ENCODE measurements around the gene CD207. TPM values are rescaled to one million over a fixed set of nuclear protein-coding genes. Genes with fewer than 3 reads are reported as not detected.
"Not testable (repeated sequence)": the region's sequence is repeated elsewhere in the genome, so short reads cannot be mapped to it uniquely, and the experiment has no call there.

The CD207 gene
- total RNA-seq: 1 to 10 TPM in 2 of 4 donors, under 1 TPM in 1, not detected in 1; 0.26 to 2.9 (median 2.5) TPM

DNA sequence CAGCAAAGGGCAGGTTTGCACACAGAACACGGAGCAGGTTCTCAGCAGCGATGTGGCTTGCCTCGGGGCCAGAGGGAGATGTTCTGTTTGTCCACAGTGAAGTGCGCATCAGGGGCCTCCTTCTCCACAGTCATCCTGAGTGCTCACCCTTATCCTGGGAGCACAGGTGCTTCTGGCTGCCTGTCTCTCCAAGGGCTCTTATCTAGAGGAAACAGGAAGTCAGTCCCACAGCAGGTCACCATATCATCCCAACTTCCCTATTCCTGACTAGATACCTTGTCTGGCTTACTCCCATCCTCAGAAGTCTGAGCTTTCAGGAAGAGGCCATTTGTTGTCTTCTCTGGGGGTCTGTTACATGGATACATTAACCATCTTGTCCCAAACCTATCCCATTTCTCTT is at the start of gene CD207:
Gene CD207, minus strand, starts transcription at position 174 of the 400 bp plus-strand sequence. Its CDS starts 40 bp downstream, at position 134.
- no peak for TF ChIP-seq POLR2A (IDR thresholded peaks at IDR 0.05)
- TF ChIP-seq, protein P1, sequence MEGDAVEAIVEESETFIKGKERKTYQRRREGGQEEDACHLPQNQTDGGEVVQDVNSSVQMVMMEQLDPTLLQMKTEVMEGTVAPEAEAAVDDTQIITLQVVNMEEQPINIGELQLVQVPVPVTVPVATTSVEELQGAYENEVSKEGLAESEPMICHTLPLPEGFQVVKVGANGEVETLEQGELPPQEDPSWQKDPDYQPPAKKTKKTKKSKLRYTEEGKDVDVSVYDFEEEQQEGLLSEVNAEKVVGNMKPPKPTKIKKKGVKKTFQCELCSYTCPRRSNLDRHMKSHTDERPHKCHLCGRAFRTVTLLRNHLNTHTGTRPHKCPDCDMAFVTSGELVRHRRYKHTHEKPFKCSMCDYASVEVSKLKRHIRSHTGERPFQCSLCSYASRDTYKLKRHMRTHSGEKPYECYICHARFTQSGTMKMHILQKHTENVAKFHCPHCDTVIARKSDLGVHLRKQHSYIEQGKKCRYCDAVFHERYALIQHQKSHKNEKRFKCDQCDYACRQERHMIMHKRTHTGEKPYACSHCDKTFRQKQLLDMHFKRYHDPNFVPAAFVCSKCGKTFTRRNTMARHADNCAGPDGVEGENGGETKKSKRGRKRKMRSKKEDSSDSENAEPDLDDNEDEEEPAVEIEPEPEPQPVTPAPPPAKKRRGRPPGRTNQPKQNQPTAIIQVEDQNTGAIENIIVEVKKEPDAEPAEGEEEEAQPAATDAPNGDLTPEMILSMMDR (IDR thresholded peaks at IDR 0.05): no peak
- intact Hi-C loops (cut with DNase I; ENCODE audit: low total_unique reads): no loop called here
- Histone ChIP-seq H3K36me3 (no peaks in the 10 kb centered on the region), H3K4me3 (no peak within 1 kb of the TSS), H3K9me3 (no peaks in the 10 kb centered on the region), H3K4me1 (no peaks in the 10 kb centered on the region), H3K27ac (no peak within 1 kb of the TSS), H3K27me3 (no peaks in the 10 kb centered on the region)
- DNase-seq: no peak

DNA sequence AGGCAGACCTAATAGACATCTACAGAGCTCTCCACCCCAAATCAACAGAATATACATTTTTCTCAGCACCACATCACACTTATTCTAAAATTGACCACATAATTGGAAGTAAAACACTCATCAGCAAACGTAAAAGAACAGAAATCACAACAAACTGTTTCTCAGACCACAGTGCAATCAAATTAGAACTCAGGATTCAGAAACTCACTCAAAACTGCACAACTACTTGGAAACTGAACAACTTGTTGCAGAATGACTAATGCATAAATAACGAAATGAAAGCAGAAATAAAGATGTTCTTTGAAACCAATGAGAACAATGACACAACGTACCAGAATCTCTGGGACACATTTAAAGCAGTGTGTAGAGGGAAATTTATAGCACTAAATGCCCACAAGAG is 42.9 kb upstream of the CD207 start:
- H3K4me1 ChIP-seq; DNase-seq; H3K27ac ChIP-seq; H3K27me3 ChIP-seq; intact Hi-C loops (cut with DNase I; ENCODE audit: low total_unique reads); H3K4me3 ChIP-seq; H3K9me3 ChIP-seq; H3K36me3 ChIP-seq: not testable (repeated sequence)

DNA sequence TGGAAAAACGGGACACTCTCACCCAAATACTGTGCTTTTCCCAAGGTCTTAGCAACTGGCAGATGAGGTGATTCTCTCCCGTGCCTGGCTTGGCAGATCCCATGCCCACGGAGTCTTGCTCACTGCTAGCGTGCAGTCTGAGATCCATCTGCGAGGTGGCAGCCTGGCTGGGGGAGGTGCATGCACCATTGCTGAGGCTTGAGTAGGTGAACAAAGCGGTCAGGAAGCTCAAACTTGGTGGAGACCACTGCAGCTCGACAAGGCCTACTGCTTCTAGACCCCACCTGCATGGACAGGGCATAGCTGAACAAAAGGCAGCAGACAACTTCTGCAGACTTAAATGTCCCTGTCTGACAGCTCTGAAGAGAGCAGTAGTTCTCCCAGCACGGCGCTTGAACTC is 40.5 kb upstream of the CD207 start:
- H3K9me3 ChIP-seq; H3K36me3 ChIP-seq; H3K27ac ChIP-seq; intact Hi-C loops (cut with DNase I; ENCODE audit: low total_unique reads); H3K4me1 ChIP-seq; H3K27me3 ChIP-seq; DNase-seq; H3K4me3 ChIP-seq: not testable (repeated sequence)

DNA sequence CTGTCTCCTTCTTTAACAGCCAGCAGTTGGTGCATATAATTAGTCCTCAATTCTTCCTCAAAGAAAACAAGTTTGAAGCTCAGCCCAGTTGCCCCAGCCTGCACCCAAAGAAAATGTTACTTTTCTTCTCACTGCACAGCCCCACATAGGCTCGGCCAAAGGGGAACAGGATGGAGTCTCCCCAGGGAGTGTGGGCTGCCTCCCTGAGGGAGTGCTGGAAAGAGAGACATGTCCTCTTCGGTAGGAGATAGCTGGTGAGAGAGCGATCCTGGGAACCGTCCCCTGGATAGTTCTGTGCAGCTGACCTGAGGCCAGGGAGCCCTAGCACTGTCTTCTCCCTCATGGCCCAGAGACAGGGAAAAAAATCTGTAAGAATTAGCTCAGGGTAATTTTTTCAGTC is 37.9 kb upstream of the CD207 start:
- no peaks in the 10 kb centered on the region for H3K27me3 ChIP-seq

DNA sequence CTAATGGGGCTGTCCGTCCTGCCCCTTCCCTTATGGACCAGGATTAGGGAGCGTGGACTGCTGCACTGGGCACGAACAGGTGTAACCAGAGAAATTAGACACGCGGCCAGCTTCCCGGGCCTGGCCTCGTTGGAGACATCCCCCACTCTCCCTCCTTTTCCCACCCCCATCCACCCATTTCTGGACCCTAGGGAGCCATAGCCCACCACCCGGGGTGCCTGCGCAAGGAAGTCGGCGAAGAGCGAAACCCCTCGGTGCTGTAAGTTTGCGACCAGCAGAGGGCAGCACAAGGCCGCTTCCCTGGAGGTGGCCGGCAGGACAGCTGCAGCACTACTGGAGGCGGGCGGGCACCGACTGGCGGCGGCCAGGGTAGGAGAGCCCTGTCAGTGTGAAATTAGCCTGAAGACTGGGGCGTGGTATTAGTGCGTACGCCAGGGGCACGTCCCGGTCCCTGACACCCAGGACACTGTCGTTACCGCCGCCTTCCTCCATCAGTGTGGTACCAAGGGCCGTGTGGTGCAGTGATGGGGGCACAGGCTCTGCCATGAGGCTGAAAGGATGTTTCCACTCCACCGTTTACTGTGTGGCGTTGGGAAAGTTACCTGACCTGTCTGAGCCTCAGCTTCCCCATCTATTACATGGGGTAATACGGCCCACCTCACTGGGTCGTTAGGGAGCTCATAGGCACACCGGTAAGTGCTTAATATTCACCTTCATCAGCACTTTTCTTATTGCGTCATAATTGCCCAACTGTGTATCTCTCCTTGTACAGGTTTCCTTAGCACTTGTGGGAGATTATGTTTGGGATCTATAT is 36.0 kb upstream of the CD207 start:
- TF ChIP-seq, protein P1 (IDR thresholded peaks at IDR 0.05): peak; percentile 59 to 90 (median 82)
- TF ChIP-seq POLR2A (IDR thresholded peaks at IDR 0.05): no peak
- Histone ChIP-seq H3K9me3 (no peaks in the 10 kb centered on the region), H3K4me3 (no peak overlapping the region), H3K27ac (no peak overlapping the region), H3K4me1 (no peaks in the 10 kb centered on the region), H3K27me3 (no peaks in the 10 kb centered on the region), H3K36me3 (no peaks in the 10 kb centered on the region)
- intact Hi-C loops (cut with DNase I; ENCODE audit: low total_unique reads): no loop called here
- peak; percentile 57 to 72 for DNase-seq

More for the DNA sequence above, 37.9 kb upstream of the CD207 start:
- Histone ChIP-seq H3K27ac (no peak overlapping the region), H3K4me1 (no peaks in the 10 kb centered on the region), H3K36me3 (no peaks in the 10 kb centered on the region), H3K9me3 (no peaks in the 10 kb centered on the region), H3K4me3 (no peak overlapping the region)
- DNase-seq: no peak
- TF ChIP-seq, protein P1 (IDR thresholded peaks at IDR 0.05): no peak
- no peak for TF ChIP-seq POLR2A (IDR thresholded peaks at IDR 0.05)
- intact Hi-C loops (cut with DNase I; ENCODE audit: low total_unique reads): no loop called here

DNA sequence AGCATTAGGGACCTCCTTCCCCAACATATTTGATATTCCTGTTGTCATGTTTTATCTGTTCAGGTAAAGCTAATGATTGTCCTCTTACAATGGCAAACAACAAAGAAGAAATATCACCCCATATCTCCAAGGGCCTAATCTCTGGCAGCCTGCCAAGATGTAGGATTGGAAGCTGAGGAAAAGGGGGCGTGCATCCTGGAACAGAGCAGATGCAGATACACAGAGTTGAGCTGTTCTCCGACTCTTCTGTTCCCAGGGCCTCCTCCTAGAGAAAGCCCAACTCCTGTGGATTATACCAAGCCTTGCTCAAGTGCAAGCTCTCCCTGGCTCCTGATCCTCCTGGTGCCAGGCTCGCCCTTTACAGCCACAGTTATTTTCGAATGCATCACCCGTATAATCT is 35.2 kb upstream of the CD207 start:
- H3K36me3 ChIP-seq: no peaks in the 10 kb centered on the region
- no peaks in the 10 kb centered on the region for H3K4me1 ChIP-seq
- H3K9me3 ChIP-seq: no peaks in the 10 kb centered on the region
- H3K27me3 ChIP-seq: no peaks in the 10 kb centered on the region
- DNase-seq: no peak
- TF ChIP-seq POLR2A (IDR thresholded peaks at IDR 0.05): no peak
- TF ChIP-seq, protein P1 (IDR thresholded peaks at IDR 0.05): no peak
- intact Hi-C loops (cut with DNase I; ENCODE audit: low total_unique reads): no loop called here
- no peak overlapping the region for H3K27ac ChIP-seq
- no peak overlapping the region for H3K4me3 ChIP-seq
